HepG2 (cell line): Measurements from ENCODE around the gene PRSS33.

ENCODE experiments used
- ARID2 ChIP-seq: sonication (generic); formaldehyde crosslinking; IDR thresholded peaks from 2 replicates; pipeline ENCODE4 v1.8.1; 2022; ENCODE audit warnings: mild to moderate bottlenecking, missing genetic modification reagents, borderline replicate concordance
- BRD4 ChIP-seq: sonication (generic); formaldehyde crosslinking; IDR thresholded peaks from 2 replicates; pipeline ENCODE4 v1.4.0; 2020; ENCODE audit warnings: missing genetic modification reagents
- MAFK ChIP-seq, 2 experiments: IDR thresholded peaks in 1 of 2; conservative IDR thresholded peaks in 1 of 2; 2 replicates each; pipeline ENCODE4 v1.6.1; 2011; ENCODE audit warnings: improper control_type of control experiment in 2 of 2, low read length in 2 of 2
- SNAPC5 ChIP-seq: sonication (generic); formaldehyde crosslinking; IDR thresholded peaks from 2 replicates; pipeline ENCODE4 v1.8.1; 2023; ENCODE audit warnings: mild to moderate bottlenecking, missing genetic modification reagents, borderline replicate concordance
- UBTF ChIP-seq: sonication (generic); formaldehyde crosslinking; IDR thresholded peaks from 2 replicates; pipeline ENCODE4 v1.4.0; 2020; ENCODE audit warnings: mild to moderate bottlenecking, missing genetic modification reagents
- ZNF274 ChIP-seq: sonication (generic); formaldehyde crosslinking; IDR thresholded peaks from 2 replicates; pipeline ENCODE4 v1.5.1; 2020; ENCODE audit warnings: mild to moderate bottlenecking, missing genetic modification reagents
- ZNF44 ChIP-seq: sonication (generic); formaldehyde crosslinking; IDR thresholded peaks from 2 replicates; pipeline ENCODE4 v1.5.1; 2020; ENCODE audit warnings: mild to moderate bottlenecking, missing genetic modification reagents
- TF ChIP-seq, protein P1 (sequence below): IDR thresholded peaks from 2 replicates; pipeline ENCODE4 v1.6.1; 2012; ENCODE audit warnings: low read depth, low read length, improper control_type of control experiment
- TF ChIP-seq, protein P2 (sequence below): sonication (generic); formaldehyde crosslinking; IDR thresholded peaks from 2 replicates; pipeline ENCODE4 v1.5.0; 2020; ENCODE audit warnings: mild to moderate bottlenecking, missing genetic modification reagents, moderate library complexity

DNA sequence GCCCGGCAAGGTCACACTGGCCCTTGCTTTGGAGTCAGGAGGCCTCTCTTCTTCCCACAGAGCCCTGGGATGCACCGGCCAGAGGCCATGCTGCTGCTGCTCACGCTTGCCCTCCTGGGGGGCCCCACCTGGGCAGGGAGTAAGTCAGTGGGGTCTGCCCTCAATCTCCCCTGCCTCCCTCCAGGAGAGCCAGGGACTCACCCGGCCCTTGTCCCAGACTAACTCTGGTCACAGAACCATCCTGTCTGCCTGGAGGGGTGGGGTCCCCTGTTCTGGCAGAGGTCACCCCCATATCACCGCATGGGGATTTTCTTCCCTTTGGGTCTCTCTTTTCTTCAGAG, 43.0 kb upstream of the PRSS33 start:
- TF ChIP-seq, protein P1, sequence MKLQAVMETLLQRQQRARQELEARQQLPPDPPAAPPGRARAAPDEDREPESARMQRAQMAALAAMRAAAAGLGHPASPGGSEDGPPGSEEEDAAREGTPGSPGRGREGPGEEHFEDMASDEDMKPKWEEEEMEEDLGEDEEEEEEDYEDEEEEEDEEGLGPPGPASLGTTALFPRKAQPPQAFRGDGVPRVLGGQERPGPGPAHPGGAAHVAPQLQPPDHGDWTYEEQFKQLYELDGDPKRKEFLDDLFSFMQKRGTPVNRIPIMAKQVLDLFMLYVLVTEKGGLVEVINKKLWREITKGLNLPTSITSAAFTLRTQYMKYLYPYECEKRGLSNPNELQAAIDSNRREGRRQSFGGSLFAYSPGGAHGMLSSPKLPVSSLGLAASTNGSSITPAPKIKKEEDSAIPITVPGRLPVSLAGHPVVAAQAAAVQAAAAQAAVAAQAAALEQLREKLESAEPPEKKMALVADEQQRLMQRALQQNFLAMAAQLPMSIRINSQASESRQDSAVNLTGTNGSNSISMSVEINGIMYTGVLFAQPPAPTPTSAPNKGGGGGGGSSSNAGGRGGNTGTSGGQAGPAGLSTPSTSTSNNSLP, result no peak
- TF ChIP-seq, protein P2, sequence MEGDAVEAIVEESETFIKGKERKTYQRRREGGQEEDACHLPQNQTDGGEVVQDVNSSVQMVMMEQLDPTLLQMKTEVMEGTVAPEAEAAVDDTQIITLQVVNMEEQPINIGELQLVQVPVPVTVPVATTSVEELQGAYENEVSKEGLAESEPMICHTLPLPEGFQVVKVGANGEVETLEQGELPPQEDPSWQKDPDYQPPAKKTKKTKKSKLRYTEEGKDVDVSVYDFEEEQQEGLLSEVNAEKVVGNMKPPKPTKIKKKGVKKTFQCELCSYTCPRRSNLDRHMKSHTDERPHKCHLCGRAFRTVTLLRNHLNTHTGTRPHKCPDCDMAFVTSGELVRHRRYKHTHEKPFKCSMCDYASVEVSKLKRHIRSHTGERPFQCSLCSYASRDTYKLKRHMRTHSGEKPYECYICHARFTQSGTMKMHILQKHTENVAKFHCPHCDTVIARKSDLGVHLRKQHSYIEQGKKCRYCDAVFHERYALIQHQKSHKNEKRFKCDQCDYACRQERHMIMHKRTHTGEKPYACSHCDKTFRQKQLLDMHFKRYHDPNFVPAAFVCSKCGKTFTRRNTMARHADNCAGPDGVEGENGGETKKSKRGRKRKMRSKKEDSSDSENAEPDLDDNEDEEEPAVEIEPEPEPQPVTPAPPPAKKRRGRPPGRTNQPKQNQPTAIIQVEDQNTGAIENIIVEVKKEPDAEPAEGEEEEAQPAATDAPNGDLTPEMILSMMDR (CRISPR knock-in tag), result no peak
- TF ChIP-seq SNAPC5 (CRISPR knock-in tag) (no peak), UBTF (CRISPR knock-in tag) (no peak), ZNF44 (CRISPR knock-in tag) (no peak), BRD4 (CRISPR knock-in tag) (no peak), ARID2 (CRISPR knock-in tag) (no peak), MAFK (conservative IDR thresholded peaks at IDR 0.05 in 1 of 2, IDR thresholded peaks at IDR 0.05 in 1 of 2; ENCODE audit: low read length in 2 of 2) (no peak), ZNF274 (CRISPR knock-in tag) (no peak)
